Testis (tissue), 2 donors: ENCODE measurements around the gene MACROD2.

ENCODE experiments used
- CTCF ChIP-seq, 3 experiments: fragments of 450-650 bp in 2 of 3; fragments of 200-600 bp in 1 of 3; sonication (generic) in 1 of 3; IDR thresholded peaks; one replicate each; pipeline ENCODE4 v1.5.1; 2016 to 2019; ENCODE audit warnings: antibody characterized with exemption in 3 of 3, mild to moderate bottlenecking in 2 of 3, moderate library complexity in 1 of 3
- POLR2A ChIP-seq: fragments of 450-650 bp; IDR thresholded peaks from one replicate; pipeline ENCODE4 v1.6.1; 2017; ENCODE audit warnings: antibody characterized with exemption, mild to moderate bottlenecking, moderate library complexity

GRCh38 chr20:15857173-15857784, 1862.0 kb downstream of the MACROD2 start:
- TF ChIP-seq CTCF (IDR thresholded peaks at IDR 0.05) = no peak
- no peak for TF ChIP-seq POLR2A
